Small intestine (tissue), 7 donors: ENCODE measurements around the gene HHIPL1. TPM values are rescaled to one million over a fixed set of nuclear protein-coding genes. Genes with fewer than 3 reads are reported as not detected.

Experiments
- DNase-seq, 2 donors: peaks; one replicate each; pipeline versions ENCODE4 v3.0.0 to v3.0.0-alpha.2; 2013
- FAIRE-seq: peaks from 2 replicates; lab custom pipeline; 2012; peaks lifted over from hg19 to GRCh38; lab: Jason Lieb, UNC
- H3K27ac ChIP-seq, 3 donors: one replicate each; pipeline ENCODE4 v1.5.1; 2013; ENCODE audit warnings: low read length in 2 of 3, mild to moderate bottlenecking in 2 of 3, control low read depth in 1 of 3, inconsistent platforms in 1 of 3, low read depth in 1 of 3, moderate library complexity in 1 of 3
- H3K27me3 ChIP-seq, 3 donors: one replicate each; pipeline ENCODE4 v1.6.1; 2013; ENCODE audit warnings: low read length in 3 of 3, inconsistent platforms in 1 of 3; ENCODE audit not compliant: control insufficient read depth in 3 of 3, insufficient read depth in 3 of 3
- H3K36me3 ChIP-seq, 3 donors: one replicate each; pipeline ENCODE4 v1.6.1; 2013; ENCODE audit warnings: low read length in 3 of 3, inconsistent platforms in 1 of 3, low read depth in 1 of 3, mild to moderate bottlenecking in 1 of 3, moderate library complexity in 1 of 3; ENCODE audit not compliant: control insufficient read depth in 3 of 3, insufficient read depth in 2 of 3
- H3K4me1 ChIP-seq, 3 donors: one replicate each; pipeline ENCODE4 v1.6.1; 2013; ENCODE audit warnings: low read length in 2 of 3, inconsistent platforms in 1 of 3, low read depth in 1 of 3, mild to moderate bottlenecking in 1 of 3, moderate library complexity in 1 of 3; ENCODE audit not compliant: control insufficient read depth in 3 of 3, insufficient read depth in 2 of 3
- H3K4me3 ChIP-seq, 3 donors: one replicate each; pipeline ENCODE4 v1.5.1; 2013; ENCODE audit warnings: low read length in 3 of 3, control low read depth in 1 of 3, inconsistent platforms in 1 of 3, low read depth in 1 of 3, mild to moderate bottlenecking in 1 of 3, moderate library complexity in 1 of 3
- H3K9me3 ChIP-seq, 2 donors: one replicate each; pipeline ENCODE4 v1.6.1; 2013; ENCODE audit warnings: low read depth in 1 of 2, low read length in 1 of 2; ENCODE audit not compliant: control insufficient read depth in 2 of 2, insufficient read depth in 1 of 2
- WGBS, 3 donors: extraction: QIAGEN DNeasy Blood & Tissue Kit; methylation state at CpG; one replicate each; pipeline ENCODE4 v1.1.7; 2013; 5-methylcytosine and 5-hydroxymethylcytosine counted together
- polyA plus RNA-seq, 4 donors: library from polyadenylated mRNA; stranded (reverse) in 3 of 4; unstranded in 1 of 4; fragments of 200-250 nt in 3 of 4; fragments of 120-200 nt in 1 of 4; gene quantifications; one replicate each; pipeline versions ENCODE4 v1.2.1 to v1.2.3, GENCODE V29; 2013
- donor health status: healthy with polysubstance abuse.
- donor health status: control.
- donor health status: control.
- donor health status: Bipolar disorder and iron deficiency.
- donor health status: healthy.

The HHIPL1 gene
- polyA plus RNA-seq, 4 donors = under 0.01 to 0.69 (median 0.59) TPM; not detected in 1

DNA sequence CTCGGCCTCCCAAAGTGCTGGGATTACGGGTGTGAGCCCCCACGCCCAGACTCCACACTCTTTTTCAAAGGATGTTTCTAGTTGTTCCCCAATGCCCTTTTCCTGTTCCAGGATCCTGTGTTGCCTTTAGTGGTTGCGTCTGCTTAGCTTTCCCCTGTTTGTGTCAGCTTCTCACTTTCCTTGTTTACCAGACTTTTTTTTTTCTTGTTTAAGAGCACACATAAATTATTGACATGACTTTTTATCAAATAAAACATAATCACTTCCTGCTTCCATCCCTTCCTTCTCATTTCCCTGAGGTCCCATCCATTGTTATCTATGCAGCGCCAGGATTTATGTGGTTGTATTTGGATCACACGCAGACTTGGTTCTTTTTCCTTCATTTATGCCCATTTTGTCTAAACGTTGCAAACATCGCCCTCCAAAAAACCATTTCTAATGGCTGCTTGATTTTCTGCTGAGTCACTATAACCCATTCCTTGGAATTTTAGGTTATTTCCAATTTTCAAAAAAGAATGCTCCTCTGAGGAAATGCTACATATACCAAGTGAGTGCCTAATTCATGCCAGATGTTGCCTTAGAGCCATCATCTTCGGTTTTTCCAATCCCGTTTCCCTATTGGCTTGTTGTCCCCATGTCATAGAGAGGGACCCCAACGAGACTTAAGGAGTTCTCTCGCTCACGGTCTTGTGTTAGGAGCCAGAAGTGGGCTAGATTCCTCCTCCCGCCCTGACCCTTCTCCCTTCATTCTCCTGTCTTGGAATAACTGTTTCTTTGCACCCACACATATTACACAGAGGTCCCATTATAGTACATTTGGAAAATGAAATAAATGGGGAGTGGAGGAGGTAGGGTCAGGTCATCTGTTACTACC is 25.7 kb downstream of the HHIPL1 start:
- H3K4me3 ChIP-seq = no peak overlapping the region
- 85 to 91% (median 85%) methylated on average over 14 of the region's 14 CpGs for WGBS, 3 donors

DNA sequence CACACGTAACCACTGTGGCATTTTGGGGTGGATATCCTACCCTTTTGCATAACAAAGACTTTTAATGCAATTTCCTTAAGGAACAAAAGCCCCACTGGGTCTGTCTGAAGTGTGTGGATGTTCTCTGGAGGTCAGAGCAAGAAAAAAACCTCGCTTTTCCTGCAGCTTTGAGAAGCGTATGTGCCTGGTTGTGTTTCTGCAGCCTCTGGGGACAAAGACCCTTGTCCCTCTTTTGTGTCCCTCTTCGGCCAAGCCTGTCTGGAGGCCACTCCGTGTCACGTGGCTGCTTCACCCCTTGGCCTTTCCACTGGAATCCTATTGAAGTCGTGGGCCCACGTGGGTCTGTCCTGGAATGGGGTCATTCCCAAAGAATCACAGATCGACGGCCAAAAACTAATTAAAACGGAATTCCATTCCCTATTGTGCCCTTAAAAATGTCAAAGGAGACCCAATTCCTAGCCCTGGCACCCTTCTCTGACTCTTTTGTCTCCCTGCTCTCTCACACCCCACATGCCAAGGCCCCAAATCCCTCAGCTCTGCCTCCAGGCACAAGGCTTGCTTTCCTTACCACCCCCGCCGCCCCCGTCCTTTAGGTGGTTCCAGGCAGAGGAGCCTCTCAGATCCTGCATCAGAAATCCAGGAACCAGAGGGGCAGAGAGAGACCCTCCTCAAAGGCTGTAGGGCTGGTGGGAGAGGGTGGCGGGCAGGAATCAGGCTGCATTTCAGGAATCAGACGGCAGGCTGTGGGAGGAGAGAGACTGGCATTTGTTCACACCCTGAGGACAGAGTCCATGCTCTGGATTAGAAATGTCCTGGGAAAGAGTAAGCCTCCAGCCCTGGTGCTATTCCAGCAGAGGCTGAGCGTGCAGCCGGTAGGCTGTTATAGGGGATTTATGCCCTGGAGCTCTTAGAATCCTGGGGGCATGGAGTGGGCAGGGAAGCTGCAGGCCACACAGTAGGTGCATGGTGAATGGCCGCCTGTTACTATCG is 26.6 kb downstream of the HHIPL1 start:
- FAIRE-seq (no peak), DNase-seq (peak; percentile 81 to 87)
- Histone ChIP-seq H3K4me3 (no peak overlapping the region), H3K9me3 (no peaks in the 10 kb centered on the region), H3K4me1 (peaks cover 0 to 11% (median 5%) of the 10 kb centered on the region in 3 donors), H3K27me3 (peaks cover 0 to 17% (median 4%) of the 10 kb centered on the region in 3 donors), H3K27ac (no peak overlapping the region), H3K36me3 (peaks cover 0 to 4% (median 0%) of the 10 kb centered on the region in 3 donors)
- WGBS, 3 donors = 41 to 66% (median 60%) methylated on average over 20 of the region's 20 CpGs

More for the DNA sequence above, 25.7 kb downstream of the HHIPL1 start:
- H3K4me1 ChIP-seq = peaks cover 0 to 11% (median 5%) of the 10 kb centered on the region in 3 donors
- H3K36me3 ChIP-seq = peaks cover 0 to 4% (median 0%) of the 10 kb centered on the region in 3 donors
- H3K27ac ChIP-seq = no peak overlapping the region
- FAIRE-seq (no peak), DNase-seq (no peak)
- H3K9me3 ChIP-seq = no peaks in the 10 kb centered on the region
- H3K27me3 ChIP-seq = peaks cover 0 to 8% (median 0%) of the 10 kb centered on the region in 3 donors

DNA sequence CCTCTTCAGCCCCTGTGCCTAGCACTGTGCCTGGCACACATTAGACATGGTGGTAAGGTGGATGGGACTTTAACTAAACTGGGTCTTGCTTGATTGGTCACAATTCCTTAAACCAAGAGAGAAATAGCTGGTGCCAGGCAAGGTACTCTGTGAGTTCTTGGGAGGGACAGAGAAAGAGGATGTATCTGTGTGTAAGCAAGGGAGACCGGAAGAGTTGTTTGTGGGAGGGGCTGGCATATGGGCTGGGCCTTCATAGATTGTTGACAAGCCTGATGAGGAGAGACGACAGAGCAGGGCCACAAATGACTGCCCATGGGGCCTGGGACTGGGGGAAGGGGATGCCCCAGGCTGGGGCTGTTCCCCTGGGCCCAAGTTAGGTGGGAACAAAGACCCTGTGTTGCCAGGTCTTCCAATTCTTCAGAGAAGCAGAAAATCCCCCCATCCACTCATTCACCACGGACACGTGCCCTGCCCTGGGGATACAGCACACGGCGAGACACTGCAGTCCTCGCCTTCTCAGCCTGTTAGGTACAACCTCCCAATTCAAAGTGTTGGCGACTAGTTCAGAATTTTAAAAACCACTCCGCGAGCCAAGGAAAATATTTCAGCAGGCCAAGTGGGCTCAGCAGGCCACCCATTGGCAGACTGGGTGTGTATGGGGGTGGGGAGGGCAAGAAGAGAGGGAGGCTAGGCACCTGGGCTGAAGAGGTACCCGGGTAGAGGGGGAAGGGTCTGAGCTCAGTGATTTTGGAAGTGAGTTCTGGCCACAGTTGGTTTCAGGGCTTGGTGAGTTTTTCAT is 27.8 kb downstream of the HHIPL1 start:
- Histone ChIP-seq H3K27me3 (peaks cover 0 to 23% (median 4%) of the 10 kb centered on the region in 3 donors), H3K27ac (no peak overlapping the region), H3K4me1 (peaks cover 0 to 11% (median 5%) of the 10 kb centered on the region in 3 donors), H3K9me3 (peaks cover 0 to 7% of the 10 kb centered on the region in 2 donors), H3K36me3 (peaks cover 0 to 4% (median 0%) of the 10 kb centered on the region in 3 donors), H3K4me3 (no peak overlapping the region)
- DNase-seq = peak; percentile 19 to 56
- FAIRE-seq = no peak
- 76 to 79% (median 78%) methylated on average over 11 of the region's 11 CpGs for WGBS, 3 donors

DNA sequence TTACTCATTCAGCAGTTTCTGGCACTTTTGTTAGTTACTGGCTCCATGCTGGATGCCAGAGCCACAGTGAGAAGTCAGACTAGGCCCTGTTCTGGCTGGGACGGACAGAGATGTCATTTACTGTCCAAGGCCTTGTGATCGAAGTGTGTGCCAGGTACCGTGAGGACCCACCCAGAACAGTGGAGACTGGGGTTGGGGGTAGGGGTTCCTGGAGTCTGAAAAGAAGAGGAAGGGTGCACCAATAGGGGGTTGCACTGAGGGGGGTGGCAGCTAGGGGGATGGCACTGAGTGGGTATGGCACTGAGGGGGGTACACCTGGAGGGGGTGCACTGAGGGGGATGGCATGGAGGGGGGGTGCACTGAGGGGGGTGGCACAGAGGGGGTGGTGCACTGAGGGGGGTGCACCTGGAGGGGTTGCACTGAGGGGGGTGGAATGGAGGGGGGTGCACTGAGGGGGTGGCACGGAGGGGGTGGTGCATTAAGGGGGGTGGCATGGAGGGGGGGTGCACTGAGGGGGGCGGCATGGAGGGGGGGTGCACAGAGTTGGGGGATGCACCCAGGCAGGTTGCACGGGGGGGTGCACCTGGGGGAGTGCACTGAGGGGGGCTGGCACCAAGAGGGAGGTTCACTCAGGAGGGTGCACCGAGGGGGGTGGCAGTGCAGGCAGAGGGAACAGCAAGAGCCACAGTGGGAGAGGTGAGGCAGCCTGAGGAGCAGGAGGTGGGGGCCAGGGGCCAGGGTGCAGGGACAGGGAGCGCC is 28.6 kb downstream of the HHIPL1 start:
- H3K27ac ChIP-seq = no peak overlapping the region
- FAIRE-seq (no peak), DNase-seq (no peak)
- peaks cover 0 to 15% of the 10 kb centered on the region in 2 donors for H3K9me3 ChIP-seq
- H3K4me1 ChIP-seq = peaks cover 0 to 11% (median 5%) of the 10 kb centered on the region in 3 donors
- H3K4me3 ChIP-seq = no peak overlapping the region
- WGBS, 3 donors = 77 to 84% (median 79%) methylated on average over 7 to 8 of the region's 8 CpGs
- peaks cover 0 to 25% (median 4%) of the 10 kb centered on the region in 3 donors for H3K27me3 ChIP-seq
- H3K36me3 ChIP-seq = no peaks in the 10 kb centered on the region

DNA sequence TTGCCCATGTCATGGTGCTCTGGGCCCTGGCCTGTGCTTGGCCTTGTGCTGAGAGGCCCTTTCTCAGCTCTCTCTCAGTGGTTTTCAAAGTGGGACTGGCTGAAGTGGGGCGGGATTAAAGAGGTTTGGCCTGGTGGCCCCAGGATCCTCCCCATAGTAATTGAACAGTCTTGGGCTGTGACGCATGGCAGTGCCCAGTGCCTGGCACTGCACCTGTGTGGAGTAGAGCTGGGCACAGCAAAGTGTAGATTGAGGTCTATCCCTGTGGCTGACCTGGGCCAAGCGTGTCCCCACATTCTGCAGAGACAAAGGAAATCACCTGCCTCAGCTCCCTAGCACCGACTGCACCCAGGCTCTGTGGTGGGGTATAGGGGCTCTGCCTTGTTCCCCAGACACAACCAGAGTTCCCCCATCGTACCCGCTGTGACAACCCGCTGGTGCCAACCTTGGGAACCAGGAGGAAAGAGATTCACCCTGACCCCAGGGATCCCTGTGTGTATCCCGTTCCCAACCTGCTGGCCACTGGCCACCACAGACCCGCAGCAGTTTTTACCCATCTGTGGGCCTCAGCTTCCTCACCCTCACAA is 29.2 kb downstream of the HHIPL1 start:
- no peak for DNase-seq
- Histone ChIP-seq H3K4me3 (no peak overlapping the region), H3K36me3 (no peaks in the 10 kb centered on the region), H3K4me1 (peaks cover 0 to 11% (median 5%) of the 10 kb centered on the region in 3 donors), H3K9me3 (peaks cover 0 to 20% of the 10 kb centered on the region in 2 donors), H3K27me3 (peaks cover 0 to 28% (median 4%) of the 10 kb centered on the region in 3 donors), H3K27ac (no peak overlapping the region)
- FAIRE-seq = no peak
- 92 to 93% (median 92%) methylated on average over 9 of the region's 9 CpGs for whole genome bisulfite sequencing, 3 donors

DNA sequence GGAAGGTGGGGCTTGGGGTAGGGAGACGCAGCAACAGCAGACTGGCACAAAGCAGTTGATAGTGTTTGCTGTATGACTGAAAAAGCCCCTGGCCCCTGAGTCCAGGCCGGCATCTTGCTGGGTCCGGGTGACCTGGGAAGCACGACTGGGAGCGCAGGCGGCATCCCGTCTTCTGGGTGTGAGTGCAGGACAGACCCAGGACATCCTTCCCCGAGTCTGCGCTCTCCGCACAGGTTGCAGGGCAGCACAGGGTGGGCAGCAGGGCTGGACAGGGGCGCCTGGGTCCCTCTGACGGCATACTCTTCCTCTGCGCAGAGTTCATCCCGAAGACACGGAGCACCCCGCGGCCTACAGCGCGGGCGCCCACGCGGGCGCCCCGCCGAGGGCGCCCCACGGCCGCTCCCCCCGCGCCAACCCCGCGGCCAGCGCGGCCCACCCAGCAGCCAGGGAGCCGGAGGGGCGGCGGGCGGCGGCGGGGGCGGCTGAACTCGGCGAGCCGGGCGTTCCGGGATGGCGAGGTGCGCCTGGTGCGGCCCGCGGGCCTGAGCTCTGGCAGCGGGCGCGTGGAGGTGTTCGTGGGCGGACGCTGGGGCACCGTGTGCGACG is 29.9 kb downstream of the HHIPL1 start:
- Histone ChIP-seq H3K27me3 (peaks cover 0 to 32% (median 4%) of the 10 kb centered on the region in 3 donors), H3K9me3 (peaks cover 0 to 20% of the 10 kb centered on the region in 2 donors), H3K4me1 (peaks cover 0 to 11% (median 5%) of the 10 kb centered on the region in 3 donors), H3K36me3 (no peaks in the 10 kb centered on the region), H3K4me3 (no peak overlapping the region), H3K27ac (no peak overlapping the region)
- FAIRE-seq (no peak), DNase-seq (no peak)
- 61 to 75% (median 68%) methylated on average over 27 to 60 of the region's 60 CpGs for WGBS, 3 donors
